A673 (cell line): Measurements from ENCODE around the gene ATOH8.

Experiments
- CTCF ChIP-seq: fragments of 300-800, 200-600 bp; sonication (generic); conservative IDR thresholded peaks from 2 replicates; pipeline ENCODE4 v1.5.1; 2017; ENCODE audit warnings: low read depth, mild to moderate bottlenecking, antibody characterized with exemption, low read length, moderate library complexity, mixed read lengths
- EZH2 ChIP-seq: fragments of 200-600 bp; sonication (generic); IDR thresholded peaks from 2 replicates; pipeline ENCODE4 v1.6.1; 2017; ENCODE audit warnings: borderline replicate concordance, low read depth, mild to moderate bottlenecking, mixed read lengths, antibody characterized with exemption, low read length; ENCODE audit not compliant: poor library complexity, severe bottlenecking

DNA sequence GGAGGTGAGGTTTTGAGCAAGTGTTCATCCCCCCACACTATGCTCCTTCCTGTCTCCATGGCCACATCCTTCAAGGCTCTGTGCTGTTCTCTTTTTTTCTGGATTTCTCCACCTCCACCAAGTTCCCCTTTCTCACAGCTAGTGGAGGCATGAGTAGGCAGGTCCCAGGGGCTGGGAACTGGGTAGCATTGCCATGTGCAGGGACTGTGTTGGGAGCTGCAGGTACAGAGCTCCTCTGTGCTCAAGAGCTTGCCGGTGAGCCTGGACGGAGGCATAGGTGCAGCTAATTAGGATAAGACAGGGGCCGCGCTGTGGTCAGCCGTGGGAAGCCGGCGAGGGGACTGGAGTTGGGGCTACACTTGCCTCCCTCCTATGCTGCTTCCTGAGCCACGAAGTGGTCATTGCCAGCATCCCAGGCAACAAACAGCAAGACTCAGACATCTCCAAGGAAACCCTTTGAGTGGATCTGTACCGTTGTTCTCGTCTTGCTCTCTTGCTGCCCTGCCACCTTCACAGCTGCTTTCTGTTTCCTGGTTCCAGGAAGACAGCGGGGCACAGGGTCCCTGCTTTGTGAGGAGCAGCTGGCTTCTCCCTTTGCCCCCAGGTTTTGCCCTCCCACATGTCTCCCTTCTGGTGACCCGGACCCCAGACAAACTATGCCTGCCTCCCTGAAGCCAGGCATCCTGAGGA is 36.9 kb downstream of the ATOH8 start:
- TF ChIP-seq CTCF (no peak), EZH2 (no peak)
